ENCODE data around the gene MS4A8. TPM values are rescaled to one million over a fixed set of nuclear protein-coding genes. Genes with fewer than 3 reads are reported as not detected.
"Not testable (repeated sequence)": the region's sequence is repeated elsewhere in the genome, so short reads cannot be mapped to it uniquely, and the experiment has no call there.

Gene MS4A8
- total RNA-seq, 6 donors from 2014 or later: 3.7 to 82.9 (median 15.5) TPM; not detected in 1

DNA sequence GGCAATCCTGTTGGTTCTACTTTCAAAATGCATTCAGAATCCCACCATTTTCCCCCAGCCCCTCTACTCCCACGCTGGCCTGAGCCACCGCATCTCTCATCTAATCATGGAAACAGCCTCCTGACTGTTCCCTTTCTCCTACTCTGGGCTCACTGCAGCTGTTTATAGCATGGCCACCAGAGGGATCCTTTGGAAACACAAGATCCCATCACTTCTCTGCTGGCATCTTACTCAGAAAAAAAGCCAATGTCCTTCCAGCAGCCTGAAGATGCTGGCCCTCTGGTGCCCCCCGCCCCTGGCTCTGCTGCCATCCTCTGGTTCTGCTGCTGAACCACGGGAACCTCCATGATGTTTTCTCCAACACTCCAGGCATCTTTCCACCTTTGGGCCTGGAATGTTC is 11.1 kb downstream of the MS4A8 start:
- Histone ChIP-seq H3K27ac (no peak overlapping the region), H3K27me3 (no peaks in the 10 kb centered on the region), H3K36me3 (no peaks in the 10 kb centered on the region), H3K9me3 (no peaks in the 10 kb centered on the region), H3K4me3 (no peak overlapping the region), H3K4me1 (no peaks in the 10 kb centered on the region)
- no peak for DNase-seq
- ATAC-seq (ENCODE audit: low FRiP score in 2 of 2): no peak
- TF ChIP-seq POLR2A (IDR thresholded peaks at IDR 0.05) (no peak), EP300 (IDR thresholded peaks at IDR 0.05) (no peak), POLR2AphosphoS5 (IDR thresholded peaks at IDR 0.05) (no peak)
- TF ChIP-seq, protein P1, sequence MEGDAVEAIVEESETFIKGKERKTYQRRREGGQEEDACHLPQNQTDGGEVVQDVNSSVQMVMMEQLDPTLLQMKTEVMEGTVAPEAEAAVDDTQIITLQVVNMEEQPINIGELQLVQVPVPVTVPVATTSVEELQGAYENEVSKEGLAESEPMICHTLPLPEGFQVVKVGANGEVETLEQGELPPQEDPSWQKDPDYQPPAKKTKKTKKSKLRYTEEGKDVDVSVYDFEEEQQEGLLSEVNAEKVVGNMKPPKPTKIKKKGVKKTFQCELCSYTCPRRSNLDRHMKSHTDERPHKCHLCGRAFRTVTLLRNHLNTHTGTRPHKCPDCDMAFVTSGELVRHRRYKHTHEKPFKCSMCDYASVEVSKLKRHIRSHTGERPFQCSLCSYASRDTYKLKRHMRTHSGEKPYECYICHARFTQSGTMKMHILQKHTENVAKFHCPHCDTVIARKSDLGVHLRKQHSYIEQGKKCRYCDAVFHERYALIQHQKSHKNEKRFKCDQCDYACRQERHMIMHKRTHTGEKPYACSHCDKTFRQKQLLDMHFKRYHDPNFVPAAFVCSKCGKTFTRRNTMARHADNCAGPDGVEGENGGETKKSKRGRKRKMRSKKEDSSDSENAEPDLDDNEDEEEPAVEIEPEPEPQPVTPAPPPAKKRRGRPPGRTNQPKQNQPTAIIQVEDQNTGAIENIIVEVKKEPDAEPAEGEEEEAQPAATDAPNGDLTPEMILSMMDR (IDR thresholded peaks at IDR 0.05): peak in 1 of 6 experiments; percentile 15
- WGBS, 2 donors: 82 to 88% methylated on average over 4 of the region's 4 CpGs

DNA sequence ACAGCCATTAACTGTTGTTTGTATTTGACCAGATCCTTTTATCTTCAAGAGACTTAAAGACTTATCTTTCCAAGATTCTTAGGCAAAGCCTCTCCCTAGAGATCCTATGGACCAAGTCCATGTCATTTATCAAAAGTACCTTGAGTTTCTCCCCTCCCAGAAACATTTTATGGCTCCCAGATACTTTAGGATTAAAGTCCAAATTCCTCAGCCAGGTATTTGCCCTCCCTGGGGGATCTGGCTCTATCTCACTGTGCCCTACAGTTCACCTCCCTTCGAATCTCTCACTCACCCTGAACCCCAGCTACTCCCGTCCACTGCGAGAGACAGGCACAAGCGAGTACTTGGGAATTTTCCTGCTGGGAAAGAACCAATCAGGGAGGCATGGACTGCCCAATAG is 11.9 kb downstream of the MS4A8 start:
- no peak overlapping the region for H3K4me3 ChIP-seq
- DNase-seq (no peak), ATAC-seq (ENCODE audit: low FRiP score in 2 of 2) (no peak)
- H3K36me3 ChIP-seq: no peaks in the 10 kb centered on the region
- no peaks in the 10 kb centered on the region for H3K4me1 ChIP-seq
- 74 to 85% methylated on average over 4 of the region's 4 CpGs for WGBS, 2 donors
- H3K9me3 ChIP-seq: no peaks in the 10 kb centered on the region
- H3K27ac ChIP-seq: no peak overlapping the region
- no peaks in the 10 kb centered on the region for H3K27me3 ChIP-seq
- TF ChIP-seq POLR2AphosphoS5 (IDR thresholded peaks at IDR 0.05) (no peak), POLR2A (IDR thresholded peaks at IDR 0.05) (no peak), EP300 (IDR thresholded peaks at IDR 0.05) (no peak)
- TF ChIP-seq, protein P1 (IDR thresholded peaks at IDR 0.05): no peak

DNA sequence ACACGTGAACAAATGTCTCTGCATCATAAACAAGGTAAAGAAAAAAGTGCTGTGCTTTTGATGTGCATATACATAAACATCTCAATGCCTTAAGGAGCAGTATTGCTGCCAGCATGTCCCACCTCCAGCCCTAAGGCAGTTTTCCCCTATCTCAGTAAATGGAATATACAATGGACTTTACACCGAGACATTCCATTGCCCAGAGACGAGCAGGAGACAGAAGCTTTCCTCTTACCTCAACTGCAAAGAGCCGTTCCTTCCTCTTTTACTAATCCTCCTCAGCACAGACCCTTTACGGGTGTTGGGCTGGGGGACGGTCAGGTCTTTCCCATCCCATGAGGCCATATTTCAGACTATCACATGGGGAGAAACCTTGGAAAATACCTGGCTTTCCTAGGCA is 14.0 kb downstream of the MS4A8 start:
- H3K4me3 ChIP-seq; DNase-seq; H3K36me3 ChIP-seq; H3K27ac ChIP-seq; H3K27me3 ChIP-seq; H3K4me1 ChIP-seq; H3K9me3 ChIP-seq; ATAC-seq (ENCODE audit: low FRiP score in 2 of 2): not testable (repeated sequence)
- 79 to 80% methylated on average over 6 of the region's 6 CpGs for WGBS, 2 donors

DNA sequence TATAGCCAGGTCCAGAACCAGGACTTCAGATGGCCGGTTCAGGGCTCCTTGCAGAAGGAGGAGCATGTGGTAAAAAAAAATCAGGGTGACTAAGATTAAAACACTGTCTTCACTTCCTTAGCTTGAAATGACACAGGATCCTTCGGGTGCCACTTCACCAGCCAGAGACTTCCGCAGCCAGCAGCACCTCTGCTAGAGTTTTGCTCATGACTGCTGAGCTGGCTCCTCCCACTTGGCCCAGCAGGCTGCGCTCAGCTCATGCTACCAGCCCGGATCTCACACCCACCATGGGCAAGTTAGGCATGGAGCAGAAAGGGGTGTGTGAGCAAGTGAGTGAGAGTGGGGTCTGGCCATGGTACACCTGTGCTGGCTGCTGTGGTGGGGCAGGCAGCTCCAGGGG is 18.5 kb downstream of the MS4A8 start:
- TF ChIP-seq EP300 (IDR thresholded peaks at IDR 0.05) (no peak), POLR2A (IDR thresholded peaks at IDR 0.05) (no peak)
- TF ChIP-seq, protein P1 (IDR thresholded peaks at IDR 0.05): no peak

DNA sequence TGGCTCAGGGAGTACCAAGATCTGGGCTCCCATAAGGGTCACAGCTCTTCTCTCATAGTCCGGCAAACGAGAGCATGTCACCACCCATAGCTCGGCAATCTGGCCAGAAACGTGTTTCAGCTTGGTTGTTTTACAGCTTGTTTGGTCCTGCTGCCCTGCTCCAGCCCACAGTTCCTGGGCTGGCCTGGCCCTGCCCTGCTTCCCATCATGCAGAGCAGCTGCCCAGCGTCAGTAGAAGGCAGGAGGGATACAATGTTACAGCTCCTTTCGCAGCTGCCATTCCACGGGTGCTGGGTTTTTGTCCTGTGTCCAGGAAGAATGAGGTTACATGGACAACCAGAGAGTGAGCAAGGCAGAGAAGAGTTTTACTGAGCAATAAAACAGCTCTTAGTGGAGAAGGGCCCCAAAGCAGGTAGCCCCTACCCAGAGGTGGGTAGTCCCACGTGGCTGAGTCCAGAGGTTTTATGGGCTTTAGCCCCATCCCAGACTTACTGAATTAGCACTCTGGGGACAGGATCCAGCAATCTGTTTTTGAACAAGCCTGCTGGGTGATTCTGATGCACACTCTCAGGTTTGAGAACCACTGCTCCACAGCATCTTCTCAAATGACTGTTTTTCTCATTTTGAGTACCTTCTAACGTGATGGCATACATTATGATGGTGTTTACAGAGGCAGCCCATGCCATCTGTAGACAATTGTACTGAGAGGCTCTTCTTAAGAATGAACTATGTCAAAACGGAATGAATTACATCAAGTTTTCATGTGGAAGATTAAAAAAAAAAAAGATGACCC is 19.3 kb downstream of the MS4A8 start:
- TF ChIP-seq, protein P1 (IDR thresholded peaks at IDR 0.05): no peak
- TF ChIP-seq POLR2A (IDR thresholded peaks at IDR 0.05): no peak
- TF ChIP-seq EP300 (IDR thresholded peaks at IDR 0.05): no peak
- TF ChIP-seq POLR2AphosphoS5 (IDR thresholded peaks at IDR 0.05): no peak
- no peaks in the 10 kb centered on the region for H3K36me3 ChIP-seq
- H3K27me3 ChIP-seq: no peaks in the 10 kb centered on the region
- H3K4me1 ChIP-seq: no peaks in the 10 kb centered on the region
- 80 to 82% methylated on average over 8 to 10 of the region's 10 CpGs for WGBS, 2 donors
- H3K27ac ChIP-seq: no peak overlapping the region
- H3K9me3 ChIP-seq: peaks cover 0 to 8% (median 0%) of the 10 kb centered on the region in 4 donors
- DNase-seq (no peak), ATAC-seq (ENCODE audit: low FRiP score in 2 of 2) (no peak)
- H3K4me3 ChIP-seq: no peak overlapping the region

More for the DNA sequence above, 18.5 kb downstream of the MS4A8 start:
- DNase-seq: peak in 1 of 2 donors; percentile 33
- no peak for ATAC-seq (ENCODE audit: low FRiP score in 2 of 2)
- Histone ChIP-seq H3K27me3 (no peaks in the 10 kb centered on the region), H3K4me3 (no peak overlapping the region), H3K4me1 (no peaks in the 10 kb centered on the region), H3K9me3 (peaks cover 0 to 8% (median 0%) of the 10 kb centered on the region in 4 donors), H3K36me3 (no peaks in the 10 kb centered on the region), H3K27ac (no peak overlapping the region)
- 78 to 83% methylated on average over 3 to 5 of the region's 5 CpGs for WGBS, 2 donors
